SIG-M5 (cell line): ENCODE results near the gene NPHS1.

Experiments
- DNase-seq: peaks from one replicate; lab custom pipeline; 2025; lab: John Stamatoyannopoulos, UW

NPHS1 gene

GRCh38 chr19:35787227-35787799 lies 65.0 kb downstream of the NPHS1 start:
- DNase-seq = no peak

DNA sequence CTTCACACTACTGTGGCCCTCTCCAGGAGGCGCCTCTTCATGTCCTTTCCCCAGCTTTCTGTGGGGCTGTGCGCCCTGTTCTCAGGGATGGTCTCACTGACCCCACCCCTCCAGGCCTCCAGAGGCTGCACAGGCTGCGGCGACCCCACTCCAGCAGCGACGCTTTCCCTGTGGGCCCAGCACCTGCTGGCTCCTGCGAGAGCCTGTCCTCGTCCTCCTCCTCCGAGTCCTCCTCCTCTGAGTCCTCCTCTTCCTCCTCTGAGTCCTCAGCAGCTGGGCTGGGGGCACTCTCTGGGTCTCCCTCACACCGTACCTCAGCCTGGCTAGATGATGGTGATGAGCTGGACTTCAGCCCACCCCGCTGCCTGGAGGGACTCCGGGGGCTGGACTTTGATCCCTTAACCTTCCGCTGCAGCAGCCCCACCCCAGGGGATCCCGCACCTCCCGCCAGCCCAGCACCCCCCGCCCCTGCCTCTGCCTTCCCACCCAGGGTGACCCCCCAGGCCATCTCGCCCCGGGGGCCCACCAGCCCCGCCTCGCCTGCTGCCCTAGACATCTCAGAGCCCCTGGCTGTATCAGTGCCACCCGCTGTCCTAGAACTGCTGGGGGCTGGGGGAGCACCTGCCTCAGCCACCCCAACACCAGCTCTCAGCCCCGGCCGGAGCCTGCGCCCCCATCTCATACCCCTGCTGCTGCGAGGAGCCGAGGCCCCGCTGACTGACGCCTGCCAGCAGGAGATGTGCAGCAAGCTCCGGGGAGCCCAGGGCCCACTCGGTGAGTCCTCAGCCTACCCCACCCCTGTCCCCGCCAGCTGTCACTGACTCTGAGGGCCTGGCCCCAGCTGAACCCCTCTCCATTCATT lies 65.8 kb downstream of the NPHS1 start:
- no peak for DNase-seq

DNA sequence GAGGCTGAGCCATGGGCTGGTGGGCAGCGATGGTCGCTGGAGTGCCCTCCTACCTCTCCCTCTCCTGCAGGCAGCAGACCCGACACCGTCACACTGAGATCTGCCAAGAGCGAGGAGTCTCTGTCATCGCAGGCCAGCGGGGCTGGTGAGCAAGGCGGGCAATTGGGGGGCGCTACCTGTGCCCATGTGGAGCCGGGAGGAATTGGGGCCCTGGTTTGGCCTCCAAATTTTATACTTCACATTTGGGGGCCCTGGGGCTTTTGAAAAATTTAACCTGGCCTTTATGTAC lies 67.0 kb downstream of the NPHS1 start:
- no peak for DNase-seq

DNA sequence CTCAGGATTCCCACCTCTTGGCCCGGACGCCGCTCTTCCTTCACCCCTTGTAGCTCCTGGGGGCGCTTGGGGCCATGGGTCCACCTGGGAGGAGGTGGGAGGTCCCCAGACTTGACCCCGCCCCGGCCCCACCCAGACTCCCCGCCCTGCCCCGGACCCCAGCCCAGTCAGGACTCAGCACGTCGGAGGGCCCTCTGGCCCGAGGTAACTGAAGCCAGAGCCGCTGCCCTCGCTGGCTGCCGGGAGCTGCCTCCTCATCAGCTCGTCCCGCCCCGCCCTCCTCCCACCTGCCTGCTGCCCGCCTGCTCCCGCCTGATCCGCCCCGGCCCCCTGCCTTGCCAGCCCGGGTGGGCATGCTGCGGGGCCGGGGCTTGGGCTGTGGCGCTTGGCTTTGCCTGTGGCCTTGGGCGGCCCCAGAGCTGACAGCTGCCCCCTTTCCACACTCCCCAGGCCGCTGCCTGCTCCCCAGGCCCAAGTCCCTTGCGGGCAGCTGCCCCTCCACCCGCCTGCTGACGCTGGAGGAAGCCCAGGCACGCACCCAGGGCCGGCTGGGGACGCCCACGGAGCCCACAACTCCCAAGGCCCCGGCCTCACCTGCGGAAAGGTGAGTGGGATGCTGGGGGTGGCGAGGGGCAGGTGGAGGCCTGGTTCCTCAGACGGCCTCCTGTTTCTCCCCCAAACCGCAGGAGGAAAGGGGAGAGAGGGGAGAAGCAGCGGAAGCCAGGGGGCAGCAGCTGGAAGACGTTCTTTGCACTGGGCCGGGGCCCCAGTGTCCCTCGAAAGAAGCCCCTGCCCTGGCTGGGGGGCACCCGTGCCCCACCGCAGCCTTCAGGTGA lies 67.6 kb downstream of the NPHS1 start:
- no peak for DNase-seq

DNA sequence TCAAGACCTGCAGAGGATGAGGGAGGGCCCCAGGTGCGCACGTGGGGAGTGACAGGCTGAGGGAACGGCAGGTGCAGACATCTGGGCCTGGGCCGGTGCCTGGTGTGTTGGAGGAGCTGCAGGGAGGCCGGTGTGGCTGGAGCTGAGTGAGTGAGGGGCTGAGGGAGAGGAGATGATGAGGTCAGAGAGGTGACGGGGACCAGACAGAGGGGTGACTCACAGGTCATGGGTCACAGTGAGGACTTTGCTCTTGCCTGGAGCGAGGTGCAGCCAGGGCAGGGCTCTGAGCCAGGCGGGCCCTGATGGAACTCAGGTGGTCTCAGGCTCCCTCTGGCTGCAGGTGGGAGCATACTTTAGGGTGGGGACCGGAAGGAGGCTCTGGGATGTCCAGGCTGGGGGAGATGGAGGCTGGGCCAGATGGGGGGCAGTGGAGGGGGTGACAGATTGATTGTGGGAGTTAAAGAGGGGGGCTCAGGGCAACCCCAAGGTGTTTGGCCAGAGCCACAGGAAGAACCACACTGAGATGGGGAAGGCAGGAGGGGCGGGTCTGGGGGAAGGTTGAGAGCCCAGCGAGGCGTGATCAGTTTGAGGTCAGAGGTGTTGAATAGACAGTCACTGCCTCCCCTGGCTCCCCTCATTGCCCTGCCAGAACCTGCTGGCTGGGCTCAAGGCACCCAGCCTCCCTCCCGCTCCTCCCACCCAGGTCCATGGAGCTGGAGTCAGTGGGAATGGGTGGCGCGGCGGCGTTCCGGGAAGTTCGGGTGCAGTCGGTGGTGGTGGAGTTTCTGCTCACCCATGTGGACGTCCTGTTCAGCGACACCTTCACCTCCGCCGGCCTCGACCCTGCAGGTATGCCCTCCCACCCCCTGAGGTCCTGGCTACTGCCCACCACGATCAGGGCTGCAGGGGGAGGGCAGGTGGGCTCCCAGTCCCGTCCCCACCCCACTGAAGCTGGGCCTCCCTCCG lies 68.6 kb downstream of the NPHS1 start:
- no peak for DNase-seq

GRCh38 chr19:35782589-35782988 lies 69.7 kb downstream of the NPHS1 start:
- no peak for DNase-seq

GRCh38 chr19:35781650-35782049 lies 70.7 kb downstream of the NPHS1 start:
- DNase-seq = no peak

- DNase-seq = no peak
Observed at GRCh38 chr19:35780717-35781116, 71.6 kb downstream of the NPHS1 start.

- no peak for DNase-seq
Observed at GRCh38 chr19:35780058-35780457, 72.2 kb downstream of the NPHS1 start.

DNA sequence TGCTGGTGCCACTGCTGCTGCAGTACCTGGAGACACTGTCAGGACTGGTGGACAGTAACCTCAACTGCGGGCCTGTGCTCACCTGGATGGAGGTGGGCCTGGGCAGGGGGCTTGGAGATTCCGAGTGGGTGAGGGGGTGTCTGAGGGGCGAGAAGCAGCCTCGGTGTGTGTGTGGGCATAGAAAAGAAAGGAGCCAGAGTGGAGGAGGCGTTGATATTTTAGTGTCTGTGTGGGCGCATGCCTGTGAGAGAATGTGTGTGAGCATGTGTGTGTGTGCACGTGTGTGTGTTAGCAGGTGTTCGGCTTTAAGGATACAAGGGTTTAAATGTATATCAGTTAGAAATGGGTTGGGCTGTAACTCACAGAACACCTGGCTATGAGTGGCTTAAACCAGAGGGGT lies 73.3 kb downstream of the NPHS1 start:
- DNase-seq = no peak

- no peak for DNase-seq
Observed at GRCh38 chr19:35777961-35778360, 74.3 kb downstream of the NPHS1 start.

GRCh38 chr19:35777086-35777841 lies 75.0 kb downstream of the NPHS1 start:
- DNase-seq = no peak

DNA sequence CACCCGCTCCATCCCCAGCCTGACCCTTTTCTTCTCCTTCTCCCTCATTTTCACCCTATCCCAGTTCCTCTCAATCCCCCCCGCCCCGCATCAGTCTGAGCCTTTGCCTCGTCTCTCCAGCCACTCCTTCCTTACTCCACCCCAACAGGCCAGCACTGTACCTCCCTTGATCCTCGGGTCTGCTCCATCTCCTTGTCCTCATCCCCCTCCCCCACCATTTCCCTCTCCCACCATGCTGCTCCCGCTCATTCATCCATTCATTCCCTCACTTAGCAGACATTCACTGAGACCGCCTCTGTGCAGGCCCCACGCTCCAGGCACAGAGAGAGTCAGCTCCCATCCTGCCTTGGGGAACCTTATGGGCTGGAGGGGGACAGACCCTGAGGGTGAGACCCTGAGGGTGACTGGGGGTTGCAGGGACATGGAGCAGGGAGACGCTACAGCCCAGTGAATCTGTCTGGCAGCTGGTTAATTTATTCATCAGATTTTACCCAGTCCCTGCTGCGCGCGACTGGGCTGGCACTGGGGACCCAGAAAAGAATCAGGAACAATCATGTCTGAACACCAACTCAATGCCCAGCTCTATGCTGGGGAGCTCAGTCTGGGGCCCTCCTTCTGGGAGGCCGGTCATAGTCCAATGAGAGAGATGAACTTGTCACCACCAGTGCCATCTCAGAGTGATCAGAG lies 76.1 kb downstream of the NPHS1 start:
- no peak for DNase-seq
